ENCODE measurements around the gene TBCE.

DNA sequence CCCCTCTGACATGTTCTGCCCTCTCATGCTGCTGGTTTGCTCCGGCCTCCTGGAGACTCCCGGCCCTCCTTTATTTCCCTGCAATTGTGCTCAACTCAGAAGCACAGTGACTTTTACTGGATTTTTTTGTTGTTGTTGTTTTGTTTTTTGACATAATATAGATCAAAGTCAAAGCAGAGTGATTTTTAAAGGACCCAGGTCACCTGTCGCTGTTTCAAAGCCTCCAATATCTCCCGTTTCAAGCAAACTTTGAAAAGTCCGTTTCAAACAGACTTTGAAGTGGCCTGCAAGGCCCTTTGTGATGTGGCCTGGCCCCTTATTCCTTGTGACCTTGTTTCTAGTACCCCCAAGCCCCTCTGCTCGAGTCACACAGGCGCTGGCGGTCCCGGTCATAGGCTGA, 58.1 kb downstream of the TBCE start:
- TF ChIP-seq, protein P1, sequence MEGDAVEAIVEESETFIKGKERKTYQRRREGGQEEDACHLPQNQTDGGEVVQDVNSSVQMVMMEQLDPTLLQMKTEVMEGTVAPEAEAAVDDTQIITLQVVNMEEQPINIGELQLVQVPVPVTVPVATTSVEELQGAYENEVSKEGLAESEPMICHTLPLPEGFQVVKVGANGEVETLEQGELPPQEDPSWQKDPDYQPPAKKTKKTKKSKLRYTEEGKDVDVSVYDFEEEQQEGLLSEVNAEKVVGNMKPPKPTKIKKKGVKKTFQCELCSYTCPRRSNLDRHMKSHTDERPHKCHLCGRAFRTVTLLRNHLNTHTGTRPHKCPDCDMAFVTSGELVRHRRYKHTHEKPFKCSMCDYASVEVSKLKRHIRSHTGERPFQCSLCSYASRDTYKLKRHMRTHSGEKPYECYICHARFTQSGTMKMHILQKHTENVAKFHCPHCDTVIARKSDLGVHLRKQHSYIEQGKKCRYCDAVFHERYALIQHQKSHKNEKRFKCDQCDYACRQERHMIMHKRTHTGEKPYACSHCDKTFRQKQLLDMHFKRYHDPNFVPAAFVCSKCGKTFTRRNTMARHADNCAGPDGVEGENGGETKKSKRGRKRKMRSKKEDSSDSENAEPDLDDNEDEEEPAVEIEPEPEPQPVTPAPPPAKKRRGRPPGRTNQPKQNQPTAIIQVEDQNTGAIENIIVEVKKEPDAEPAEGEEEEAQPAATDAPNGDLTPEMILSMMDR (IDR thresholded peaks at IDR 0.05; ENCODE audit: poor library complexity): no peak
- no peak for TF ChIP-seq EZH2 (IDR thresholded peaks at IDR 0.05; ENCODE audit: borderline replicate concordance)

All from hepatocyte (in vitro differentiated cells).